Activated CD8-positive, alpha-beta memory T cell treated with anti-CD3 and anti-CD28 coated beads, Interleukin-2, amount 10 ng/mL, durations not matched to agents 7 days and 5 days (primary cell): ENCODE measurements around the gene CACNA2D3. TPM values are rescaled to one million over a fixed set of nuclear protein-coding genes. Genes with fewer than 3 reads are reported as not detected.

Experiments
- ATAC-seq: fragments of 150-1000 bp; cut with Tn5 transposase; one replicate; pipeline ENCODE4 v1.10.0; 2021; ENCODE audit warnings: moderate library complexity
- CTCF ChIA-PET: fragments of 350-600 bp; sonication (Branson Sonifier 250); formaldehyde crosslinking; loops from one replicate; lab custom pipeline; 2021; ENCODE audit warnings: antibody characterized with exemption; lab: Charles Lee
- DNase-seq: peaks from one replicate; pipeline ENCODE4 v3.0.0-alpha.2; 2020
- H3K27ac Mint-ChIP-seq: one replicate; pipeline ENCODE4 v1.8.0; 2021; ENCODE audit warnings: mild to moderate bottlenecking, mixed read lengths
- H3K27me3 Mint-ChIP-seq: one replicate; pipeline ENCODE4 v1.8.0; 2021; ENCODE audit warnings: mixed read lengths
- H3K36me3 Mint-ChIP-seq: one replicate; pipeline ENCODE4 v1.8.0; 2021; ENCODE audit warnings: mild to moderate bottlenecking, mixed read lengths
- H3K4me1 Mint-ChIP-seq: one replicate; pipeline ENCODE4 v1.8.0; 2021; ENCODE audit warnings: mixed read lengths
- H3K4me3 Mint-ChIP-seq: one replicate; pipeline ENCODE4 v1.8.0; 2021; ENCODE audit warnings: mild to moderate bottlenecking, moderate library complexity, mixed read lengths
- H3K9me3 Mint-ChIP-seq: one replicate; pipeline ENCODE4 v1.8.0; 2022; ENCODE audit warnings: low read depth, mixed read lengths
- total RNA-seq, 2 experiments: library from RNA; stranded (reverse); gene quantifications; one replicate each; pipeline ENCODE4 v1.2.3, GENCODE V29; 2021

The CACNA2D3 gene
- total RNA-seq, 2 experiments from 2014 or later, result not detected

- CTCF ChIA-PET, result no interaction called here
- no peak for ATAC-seq
Measured at GRCh38 chr3:54985856-54986255, 863.5 kb downstream of the CACNA2D3 start.

GRCh38 chr3:54986294-54986693 lies 863.9 kb downstream of the CACNA2D3 start:
- no peak overlapping the region for H3K4me3 Mint-ChIP-seq
- H3K27me3 Mint-ChIP-seq, result no peaks in the 10 kb centered on the region
- CTCF ChIA-PET, result no interaction called here
- no peak for ATAC-seq
- H3K36me3 Mint-ChIP-seq, result no peaks in the 10 kb centered on the region
- no peaks in the 10 kb centered on the region for H3K4me1 Mint-ChIP-seq
- no peak for DNase-seq
- H3K27ac Mint-ChIP-seq, result no peak overlapping the region
- H3K9me3 Mint-ChIP-seq, result peaks cover 2% of the 10 kb centered on the region

More at GRCh38 chr3:54985856-54986255, 863.5 kb downstream of the CACNA2D3 start:
- no peak overlapping the region for H3K27ac Mint-ChIP-seq
- H3K4me1 Mint-ChIP-seq, result no peaks in the 10 kb centered on the region
- no peaks in the 10 kb centered on the region for H3K27me3 Mint-ChIP-seq
- no peak for DNase-seq
- peaks cover 2% of the 10 kb centered on the region for H3K9me3 Mint-ChIP-seq
- H3K4me3 Mint-ChIP-seq, result no peak overlapping the region
- no peaks in the 10 kb centered on the region for H3K36me3 Mint-ChIP-seq

DNA sequence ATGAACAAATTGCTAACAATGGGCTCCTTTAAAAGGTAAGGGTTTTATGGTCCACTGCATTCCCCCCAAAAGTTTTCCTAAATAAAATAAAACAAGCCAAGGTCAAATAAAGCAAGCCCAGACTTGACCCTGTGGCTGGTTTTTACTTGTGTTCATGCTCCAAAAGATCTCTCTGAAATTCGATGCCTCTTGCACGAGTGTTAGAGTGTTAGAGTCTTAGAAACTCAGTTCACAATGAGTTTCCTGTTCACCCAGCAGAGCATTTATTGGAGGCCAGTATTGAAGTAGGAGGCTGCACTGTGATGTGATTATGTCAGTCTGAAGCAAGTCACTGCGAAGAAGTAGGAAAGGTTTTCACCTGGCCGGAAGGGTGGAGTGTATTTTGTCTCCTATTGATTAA lies 865.4 kb downstream of the CACNA2D3 start:
- H3K27ac Mint-ChIP-seq, result no peak overlapping the region
- H3K27me3 Mint-ChIP-seq, result no peaks in the 10 kb centered on the region
- ATAC-seq, result no peak
- peaks cover 3% of the 10 kb centered on the region for H3K9me3 Mint-ChIP-seq
- H3K4me1 Mint-ChIP-seq, result no peaks in the 10 kb centered on the region
- no peak for DNase-seq
- H3K4me3 Mint-ChIP-seq, result no peak overlapping the region
- CTCF ChIA-PET, result no interaction called here
- no peaks in the 10 kb centered on the region for H3K36me3 Mint-ChIP-seq

GRCh38 chr3:54988302-54988837 lies 866.0 kb downstream of the CACNA2D3 start:
- CTCF ChIA-PET, result no interaction called here

DNA sequence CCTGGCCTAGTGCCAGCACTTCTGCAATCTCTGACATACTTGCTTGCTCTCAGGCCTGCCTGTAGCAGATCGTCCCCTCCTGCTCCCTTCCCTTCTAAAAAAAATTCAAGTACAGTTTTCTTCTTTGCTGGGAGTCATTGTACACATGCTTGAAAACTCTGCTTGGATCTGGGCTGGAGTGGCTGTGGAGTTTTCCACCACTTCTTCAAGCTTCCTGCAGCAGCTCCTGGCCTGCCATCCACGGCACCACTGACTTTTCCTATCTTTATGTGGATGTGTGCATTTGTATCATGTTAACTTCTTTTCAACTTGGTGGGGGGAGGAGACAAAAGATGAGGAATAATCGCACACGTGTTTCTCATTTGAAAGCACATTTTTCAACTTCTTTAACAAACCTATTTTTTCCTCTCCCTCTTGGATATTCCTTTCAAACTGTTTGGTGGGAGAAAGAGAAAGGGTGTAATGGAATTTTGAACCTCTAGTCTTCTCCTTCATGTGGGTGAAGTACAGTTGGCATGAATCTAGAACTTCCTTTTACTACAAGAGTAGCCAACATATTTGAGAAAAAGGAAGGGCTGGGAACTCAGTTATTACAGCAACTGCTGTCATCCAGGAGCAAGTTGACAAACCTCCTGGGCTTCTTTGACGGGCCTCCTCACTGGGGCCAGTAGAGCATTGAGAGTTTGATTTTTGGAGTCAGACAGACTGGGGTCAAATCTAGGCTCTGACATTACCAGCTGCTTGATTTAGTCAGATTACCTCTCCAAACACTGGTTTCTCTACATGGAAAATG lies 866.7 kb downstream of the CACNA2D3 start:
- Mint-ChIP-seq H3K9me3 (peaks cover 4% of the 10 kb centered on the region), H3K36me3 (no peaks in the 10 kb centered on the region), H3K4me3 (no peak overlapping the region), H3K4me1 (no peaks in the 10 kb centered on the region), H3K27ac (no peak overlapping the region), H3K27me3 (no peaks in the 10 kb centered on the region)
- CTCF ChIA-PET, result no interaction called here
- no peak for DNase-seq
- ATAC-seq, result no peak

More at GRCh38 chr3:54988302-54988837, 866.0 kb downstream of the CACNA2D3 start:
- no peak overlapping the region for H3K27ac Mint-ChIP-seq
- no peak overlapping the region for H3K4me3 Mint-ChIP-seq
- DNase-seq (no peak), ATAC-seq (no peak)
- no peaks in the 10 kb centered on the region for H3K4me1 Mint-ChIP-seq
- peaks cover 4% of the 10 kb centered on the region for H3K9me3 Mint-ChIP-seq
- H3K36me3 Mint-ChIP-seq, result no peaks in the 10 kb centered on the region
- H3K27me3 Mint-ChIP-seq, result no peaks in the 10 kb centered on the region

DNA sequence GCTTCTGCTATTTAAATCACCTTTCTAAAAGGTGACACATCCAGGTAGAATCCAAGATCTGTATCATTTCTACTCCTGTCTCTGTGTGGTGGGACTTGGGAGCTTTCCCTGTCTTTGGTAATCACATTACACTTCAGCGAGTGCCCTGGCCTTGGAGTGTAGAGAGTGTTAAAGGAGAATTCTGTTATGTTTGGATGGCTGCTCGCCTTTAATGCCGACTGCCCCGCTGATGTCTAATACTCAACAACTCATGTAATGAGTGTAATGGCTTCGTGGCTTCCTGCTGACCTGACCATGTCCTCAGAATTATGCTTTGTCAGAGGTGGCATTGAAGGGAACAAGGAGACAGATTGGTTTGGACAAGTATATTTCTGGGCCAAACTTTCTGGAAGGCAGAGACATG lies 871.8 kb downstream of the CACNA2D3 start:
- Mint-ChIP-seq H3K27me3 (no peaks in the 10 kb centered on the region), H3K36me3 (no peaks in the 10 kb centered on the region), H3K4me1 (no peaks in the 10 kb centered on the region), H3K4me3 (no peak overlapping the region), H3K27ac (no peak overlapping the region), H3K9me3 (peaks cover 10% of the 10 kb centered on the region)
- ATAC-seq (no peak), DNase-seq (no peak)
- CTCF ChIA-PET, result no interaction called here

- H3K27ac Mint-ChIP-seq, result no peak overlapping the region
- no peak for DNase-seq
- H3K36me3 Mint-ChIP-seq, result no peaks in the 10 kb centered on the region
- H3K27me3 Mint-ChIP-seq, result no peaks in the 10 kb centered on the region
- H3K9me3 Mint-ChIP-seq, result peaks cover 5% of the 10 kb centered on the region
- no peaks in the 10 kb centered on the region for H3K4me1 Mint-ChIP-seq
- ATAC-seq, result no peak
- no peak overlapping the region for H3K4me3 Mint-ChIP-seq
- CTCF ChIA-PET, result no interaction called here
Measured at GRCh38 chr3:54999159-54999558, 876.8 kb downstream of the CACNA2D3 start.

DNA sequence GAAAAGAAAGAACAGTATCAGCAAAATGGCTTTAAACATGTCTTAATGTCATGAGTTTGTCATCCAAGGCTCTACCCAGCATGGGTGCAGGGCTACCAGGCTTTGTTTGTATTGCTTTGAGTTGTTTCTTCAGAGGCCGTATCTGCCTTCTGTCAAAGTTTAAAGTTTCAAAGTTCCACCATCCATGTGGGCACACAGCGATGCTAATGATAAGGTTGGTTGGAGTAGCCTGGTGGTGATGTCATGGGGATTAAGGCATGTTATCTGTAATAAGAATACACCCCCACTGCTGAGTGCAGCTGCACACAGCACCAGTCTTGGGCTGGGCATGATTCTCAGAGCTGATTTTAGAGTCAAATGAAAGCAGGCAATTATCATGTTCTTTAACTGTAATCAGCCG lies 877.5 kb downstream of the CACNA2D3 start:
- no peak for ATAC-seq
- CTCF ChIA-PET, result no interaction called here
- Mint-ChIP-seq H3K9me3 (no peaks in the 10 kb centered on the region), H3K27me3 (no peaks in the 10 kb centered on the region), H3K36me3 (no peaks in the 10 kb centered on the region), H3K4me3 (no peak overlapping the region), H3K4me1 (no peaks in the 10 kb centered on the region), H3K27ac (no peak overlapping the region)
- DNase-seq, result no peak

- H3K36me3 Mint-ChIP-seq, result no peaks in the 10 kb centered on the region
- H3K4me3 Mint-ChIP-seq, result no peak overlapping the region
- DNase-seq, result no peak
- H3K9me3 Mint-ChIP-seq, result no peaks in the 10 kb centered on the region
- H3K27me3 Mint-ChIP-seq, result no peaks in the 10 kb centered on the region
- no peaks in the 10 kb centered on the region for H3K4me1 Mint-ChIP-seq
- CTCF ChIA-PET, result no interaction called here
- ATAC-seq, result no peak
- no peak overlapping the region for H3K27ac Mint-ChIP-seq
Measured at GRCh38 chr3:55000546-55000945, 878.2 kb downstream of the CACNA2D3 start.

DNA sequence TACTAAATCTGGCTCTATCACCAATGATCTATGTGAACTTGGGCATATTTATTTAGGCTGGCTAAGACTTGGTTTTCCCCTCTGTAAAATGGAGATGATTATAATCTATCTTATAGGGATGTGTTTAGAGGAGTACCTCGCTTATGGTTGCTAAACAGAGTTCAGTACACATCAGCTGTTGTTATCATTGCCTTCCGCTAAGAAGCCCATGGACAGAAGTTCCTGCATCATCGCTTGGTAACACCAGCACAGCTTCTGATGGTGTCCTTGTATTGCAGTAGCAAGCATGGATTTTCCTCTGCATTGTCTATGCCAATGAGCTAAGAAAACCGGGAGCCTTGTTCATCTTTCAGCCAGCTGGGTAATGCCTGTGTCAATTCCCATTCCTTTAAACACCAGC lies 878.6 kb downstream of the CACNA2D3 start:
- Mint-ChIP-seq H3K27ac (no peak overlapping the region), H3K9me3 (no peaks in the 10 kb centered on the region), H3K4me1 (no peaks in the 10 kb centered on the region), H3K36me3 (no peaks in the 10 kb centered on the region), H3K4me3 (no peak overlapping the region), H3K27me3 (no peaks in the 10 kb centered on the region)
- no peak for DNase-seq
- no peak for ATAC-seq
- CTCF ChIA-PET, result no interaction called here

DNA sequence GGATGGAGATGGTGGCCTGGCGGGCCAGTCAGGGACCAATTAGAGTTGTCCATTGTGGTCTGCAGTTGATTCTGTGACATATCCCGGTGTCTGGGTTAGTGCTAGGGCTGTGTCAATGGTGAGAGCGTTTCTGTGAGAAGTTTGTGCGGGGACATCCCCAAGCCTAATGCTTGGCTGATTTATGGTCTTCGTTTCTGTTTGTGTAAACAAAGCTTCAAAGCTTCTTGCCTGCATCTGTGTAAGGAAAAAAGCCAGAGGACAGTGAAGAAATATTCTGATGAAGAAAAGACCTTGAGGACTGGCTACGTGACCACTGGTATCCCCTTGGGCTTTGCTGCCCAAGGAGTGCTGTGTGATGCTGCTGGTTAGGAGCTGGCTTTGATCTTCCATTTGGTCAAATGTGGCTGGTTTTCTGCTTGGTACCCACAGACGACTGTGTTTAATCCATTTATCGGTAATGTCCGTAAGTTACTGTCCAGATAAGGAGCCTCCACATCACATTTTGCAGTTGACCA lies 880.1 kb downstream of the CACNA2D3 start:
- Mint-ChIP-seq H3K36me3 (no peaks in the 10 kb centered on the region), H3K27ac (no peak overlapping the region), H3K9me3 (no peaks in the 10 kb centered on the region), H3K4me3 (no peak overlapping the region), H3K27me3 (no peaks in the 10 kb centered on the region), H3K4me1 (no peaks in the 10 kb centered on the region)
- no peak for DNase-seq
- ATAC-seq, result no peak
- CTCF ChIA-PET, result no interaction called here

DNA sequence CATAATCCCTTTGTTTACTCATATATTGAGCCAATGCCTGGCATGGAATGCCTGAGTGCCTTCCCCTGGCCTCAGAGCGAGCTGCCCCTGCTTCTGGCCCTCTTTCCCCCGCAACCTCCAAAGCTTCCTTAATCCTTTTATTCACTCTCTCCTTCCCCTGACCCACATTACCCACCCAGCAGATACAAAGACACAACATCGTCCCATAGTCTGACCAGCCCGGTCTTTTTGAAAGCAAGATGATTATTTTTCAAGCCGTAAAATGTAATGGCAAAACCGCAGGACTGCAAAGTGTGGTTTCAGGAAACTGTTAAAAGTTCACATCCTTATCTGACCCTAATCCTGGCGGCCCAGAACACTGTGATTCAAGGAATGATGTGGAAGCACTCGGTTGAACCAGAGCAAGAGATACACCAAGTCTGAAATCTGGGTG lies 883.9 kb downstream of the CACNA2D3 start:
- H3K27me3 Mint-ChIP-seq, result no peaks in the 10 kb centered on the region
- H3K4me3 Mint-ChIP-seq, result no peak overlapping the region
- ATAC-seq (no peak), DNase-seq (no peak)
- CTCF ChIA-PET, result no interaction called here
- H3K36me3 Mint-ChIP-seq, result no peaks in the 10 kb centered on the region
- no peaks in the 10 kb centered on the region for H3K9me3 Mint-ChIP-seq
- no peaks in the 10 kb centered on the region for H3K4me1 Mint-ChIP-seq
- no peak overlapping the region for H3K27ac Mint-ChIP-seq

DNA sequence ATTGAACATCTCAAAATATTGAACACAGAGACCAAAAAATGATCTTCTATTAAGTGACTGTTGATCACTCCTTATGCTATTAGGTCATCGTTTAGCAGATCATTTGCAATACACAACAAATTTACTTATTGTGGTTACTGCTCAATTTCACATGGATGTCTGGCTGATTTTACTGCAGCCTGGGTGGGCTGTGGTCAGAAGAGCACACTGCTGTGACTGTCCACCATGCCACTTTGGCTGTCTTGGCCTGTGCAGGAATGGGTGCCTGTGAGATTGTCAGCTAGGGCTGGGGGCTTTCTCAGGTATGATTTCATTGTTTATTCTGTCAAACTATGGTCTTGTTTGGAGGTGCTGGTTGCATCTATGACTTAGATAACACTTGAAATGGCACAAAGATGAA lies 885.6 kb downstream of the CACNA2D3 start:
- Mint-ChIP-seq H3K9me3 (no peaks in the 10 kb centered on the region), H3K4me1 (no peaks in the 10 kb centered on the region), H3K27ac (no peak overlapping the region), H3K27me3 (no peaks in the 10 kb centered on the region), H3K4me3 (no peak overlapping the region), H3K36me3 (no peaks in the 10 kb centered on the region)
- ATAC-seq, result no peak
- CTCF ChIA-PET, result no interaction called here
- DNase-seq, result no peak

GRCh38 chr3:55009372-55009771 lies 887.0 kb downstream of the CACNA2D3 start:
- no peaks in the 10 kb centered on the region for H3K27me3 Mint-ChIP-seq
- H3K4me1 Mint-ChIP-seq, result no peaks in the 10 kb centered on the region
- no peak overlapping the region for H3K27ac Mint-ChIP-seq
- no peak for ATAC-seq
- no peak overlapping the region for H3K4me3 Mint-ChIP-seq
- DNase-seq, result no peak
- peaks cover 1% of the 10 kb centered on the region for H3K9me3 Mint-ChIP-seq
- no peaks in the 10 kb centered on the region for H3K36me3 Mint-ChIP-seq
- CTCF ChIA-PET, result no interaction called here
